Measurements from ENCODE around the gene STAT3.

DNA sequence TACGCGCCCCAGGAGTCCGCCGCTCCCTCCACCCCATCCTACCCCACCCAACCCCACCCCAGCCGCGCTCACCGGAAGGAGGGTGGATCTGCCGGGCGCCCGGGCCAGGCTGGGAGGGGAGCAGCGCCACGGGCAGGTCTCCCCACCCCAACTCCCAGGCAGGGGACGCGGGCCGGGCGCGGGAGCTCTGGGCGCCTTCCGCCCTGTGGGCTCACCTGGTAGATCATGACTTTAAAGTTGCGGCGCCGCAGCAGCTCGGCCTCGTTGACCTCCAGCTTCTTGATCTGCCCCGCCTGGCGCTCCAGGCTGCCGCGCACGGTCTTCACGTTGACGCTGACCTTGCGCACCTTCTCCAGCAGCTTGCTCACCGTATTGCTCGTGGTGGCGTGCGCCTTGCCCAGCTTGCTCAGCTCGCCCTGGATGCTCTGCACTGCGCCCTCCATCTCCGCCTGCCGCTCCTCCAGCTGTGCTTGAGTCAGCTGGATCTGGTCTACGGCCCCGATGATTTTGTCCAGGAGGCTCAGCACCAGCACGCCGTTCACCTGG lies 34.2 kb upstream of the STAT3 start:
- TF ChIP-seq, protein P1, sequence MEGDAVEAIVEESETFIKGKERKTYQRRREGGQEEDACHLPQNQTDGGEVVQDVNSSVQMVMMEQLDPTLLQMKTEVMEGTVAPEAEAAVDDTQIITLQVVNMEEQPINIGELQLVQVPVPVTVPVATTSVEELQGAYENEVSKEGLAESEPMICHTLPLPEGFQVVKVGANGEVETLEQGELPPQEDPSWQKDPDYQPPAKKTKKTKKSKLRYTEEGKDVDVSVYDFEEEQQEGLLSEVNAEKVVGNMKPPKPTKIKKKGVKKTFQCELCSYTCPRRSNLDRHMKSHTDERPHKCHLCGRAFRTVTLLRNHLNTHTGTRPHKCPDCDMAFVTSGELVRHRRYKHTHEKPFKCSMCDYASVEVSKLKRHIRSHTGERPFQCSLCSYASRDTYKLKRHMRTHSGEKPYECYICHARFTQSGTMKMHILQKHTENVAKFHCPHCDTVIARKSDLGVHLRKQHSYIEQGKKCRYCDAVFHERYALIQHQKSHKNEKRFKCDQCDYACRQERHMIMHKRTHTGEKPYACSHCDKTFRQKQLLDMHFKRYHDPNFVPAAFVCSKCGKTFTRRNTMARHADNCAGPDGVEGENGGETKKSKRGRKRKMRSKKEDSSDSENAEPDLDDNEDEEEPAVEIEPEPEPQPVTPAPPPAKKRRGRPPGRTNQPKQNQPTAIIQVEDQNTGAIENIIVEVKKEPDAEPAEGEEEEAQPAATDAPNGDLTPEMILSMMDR (IDR thresholded peaks at IDR 0.05; ENCODE audit: borderline replicate concordance, extremely low read depth, low read length, poor library complexity, severe bottlenecking), result no peak
- TF ChIP-seq EZH2 (IDR thresholded peaks at IDR 0.05; ENCODE audit: borderline replicate concordance, low read depth, low read length, severe bottlenecking), result no peak
